HEK293T (cell line): ENCODE results near the gene DPY30.
A peak's percentile ranks its signal among the peaks of the same experiment; 100 is the strongest.

Source experiments
- CTCF ChIA-PET: fragments of 350-600 bp; formaldehyde crosslinking; extraction: SDS; loops from one replicate; lab custom pipeline; 2021; ENCODE audit warnings: antibody characterized with exemption, inconsistent platforms; lab: Yijun Ruan, JAX
- POLR2A ChIA-PET: fragments of 350-600 bp; formaldehyde crosslinking; extraction: SDS; loops from one replicate; lab custom pipeline; 2020; ENCODE audit warnings: antibody characterized with exemption, inconsistent platforms; lab: Yijun Ruan, JAX
- DNase-seq: peaks from one replicate; pipeline ENCODE4 v3.0.0; 2012; ENCODE audit warnings: mixed read lengths; ENCODE audit errors: extremely low spot score
- ARNT ChIP-seq: fragments of 450-650 bp; IDR thresholded peaks from 2 replicates; pipeline ENCODE4 v1.6.1; 2017; ENCODE audit warnings: mild to moderate bottlenecking
- BHLHE40 ChIP-seq: fragments of 450-650 bp; IDR thresholded peaks from 2 replicates; pipeline ENCODE4 v1.6.1; 2016; ENCODE audit warnings: mild to moderate bottlenecking, moderate library complexity, borderline replicate concordance
- CTBP1 ChIP-seq: fragments of 450-650 bp; IDR thresholded peaks from 2 replicates; pipeline ENCODE4 v1.6.1; 2016; ENCODE audit warnings: borderline replicate concordance
- ELF4 ChIP-seq: fragments of 450-650 bp; IDR thresholded peaks from 2 replicates; pipeline ENCODE4 v1.6.1; 2017; ENCODE audit warnings: antibody characterized with exemption
- FOXA1 ChIP-seq: fragments of 450-650 bp; IDR thresholded peaks from 2 replicates; pipeline ENCODE4 v1.6.1; 2016; ENCODE audit warnings: mild to moderate bottlenecking
- FOXK2 ChIP-seq: fragments of 450-650 bp; IDR thresholded peaks from 2 replicates; pipeline ENCODE4 v1.6.1; 2016; ENCODE audit warnings: mild to moderate bottlenecking
- FOXM1 ChIP-seq: fragments of 450-650 bp; IDR thresholded peaks from 2 replicates; pipeline ENCODE4 v1.6.1; 2017; ENCODE audit warnings: mild to moderate bottlenecking, borderline replicate concordance
- HDGF ChIP-seq: fragments of 450-650 bp; IDR thresholded peaks from 2 replicates; pipeline ENCODE4 v1.6.1; 2017; ENCODE audit warnings: antibody characterized with exemption, borderline replicate concordance
- L3MBTL2 ChIP-seq: fragments of 450-650 bp; conservative IDR thresholded peaks from 2 replicates; pipeline ENCODE4 v1.6.1; 2016; ENCODE audit warnings: mild to moderate bottlenecking
- LEF1 ChIP-seq: fragments of 450-650 bp; IDR thresholded peaks from 2 replicates; pipeline ENCODE4 v1.6.1; 2017; ENCODE audit warnings: mild to moderate bottlenecking, borderline replicate concordance
- NFRKB ChIP-seq: fragments of 450-650 bp; IDR thresholded peaks from 2 replicates; pipeline ENCODE4 v1.6.1; 2016; ENCODE audit warnings: mild to moderate bottlenecking, moderate library complexity
- SP1 ChIP-seq: fragments of 450-650 bp; IDR thresholded peaks from 2 replicates; pipeline ENCODE4 v1.6.1; 2017
- SUZ12 ChIP-seq: fragments of 450-650 bp; IDR thresholded peaks from 2 replicates; pipeline ENCODE4 v1.6.1; 2016; ENCODE audit warnings: mild to moderate bottlenecking
- TARDBP ChIP-seq: fragments of 450-650 bp; IDR thresholded peaks from 2 replicates; pipeline ENCODE4 v1.6.1; 2016
- ZNF384 ChIP-seq: fragments of 450-650 bp; IDR thresholded peaks from 2 replicates; pipeline ENCODE4 v1.6.1; 2016
- TF ChIP-seq, protein P1 (sequence below): fragments of 450-650 bp; IDR thresholded peaks from 2 replicates; pipeline ENCODE4 v1.6.1; 2016

DPY30 gene

GRCh38 chr2:32009516-32010256 lies 29.9 kb downstream of the DPY30 start:
- ChIA-PET CTCF (no interaction called here), POLR2A (interaction anchor here (0.9 to 2.8 kb wide), 4 partner anchors 30 to 156 kb away, joined by 3 to 16 read pairs (median 6); partner anchors contain the start of genes DPY30, SLC30A6 and SPAST)
- TF ChIP-seq HDGF, result no peak
- no peak for TF ChIP-seq ELF4
- no peak for TF ChIP-seq FOXA1
- TF ChIP-seq SUZ12, result no peak
- TF ChIP-seq ARNT, result no peak
- no peak for TF ChIP-seq CTBP1
- no peak for TF ChIP-seq TARDBP
- no peak for TF ChIP-seq FOXK2
- TF ChIP-seq SP1, result no peak
- no peak for TF ChIP-seq L3MBTL2
- peak; percentile 38 for DNase-seq

DNA sequence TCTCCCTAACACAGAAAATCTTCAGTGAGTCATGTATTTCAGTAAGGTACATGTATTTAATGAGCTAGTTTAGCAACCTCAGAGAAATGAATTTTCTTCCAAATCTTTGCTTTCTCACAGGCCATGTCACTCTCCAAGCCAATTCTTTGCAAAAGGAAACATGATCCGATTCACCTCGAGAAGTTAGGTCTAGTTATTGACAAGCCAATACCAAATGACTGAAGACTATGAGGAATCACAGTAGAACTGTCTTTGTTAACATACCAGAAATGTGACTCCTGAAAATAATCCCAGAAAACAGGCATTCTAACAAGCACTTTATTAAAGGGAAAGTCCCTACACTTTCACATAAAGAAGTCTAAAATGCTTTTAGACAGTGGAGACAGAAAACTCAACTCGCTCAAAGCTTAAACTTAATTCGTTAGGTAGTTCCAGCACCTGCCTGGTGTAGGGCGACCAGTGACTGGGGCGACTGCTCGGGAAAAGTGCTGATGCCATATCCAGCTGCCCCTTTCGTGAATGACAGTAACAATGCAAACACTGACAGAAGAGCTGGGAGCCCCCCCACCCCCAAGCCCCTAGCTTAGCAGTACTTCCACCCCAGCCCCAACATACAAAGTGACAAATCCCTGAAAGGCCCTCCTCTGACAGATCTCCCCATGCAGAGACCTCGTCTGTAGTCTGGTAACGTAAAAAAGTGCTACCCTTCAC lies 30.6 kb downstream of the DPY30 start:
- TF ChIP-seq, protein P1, sequence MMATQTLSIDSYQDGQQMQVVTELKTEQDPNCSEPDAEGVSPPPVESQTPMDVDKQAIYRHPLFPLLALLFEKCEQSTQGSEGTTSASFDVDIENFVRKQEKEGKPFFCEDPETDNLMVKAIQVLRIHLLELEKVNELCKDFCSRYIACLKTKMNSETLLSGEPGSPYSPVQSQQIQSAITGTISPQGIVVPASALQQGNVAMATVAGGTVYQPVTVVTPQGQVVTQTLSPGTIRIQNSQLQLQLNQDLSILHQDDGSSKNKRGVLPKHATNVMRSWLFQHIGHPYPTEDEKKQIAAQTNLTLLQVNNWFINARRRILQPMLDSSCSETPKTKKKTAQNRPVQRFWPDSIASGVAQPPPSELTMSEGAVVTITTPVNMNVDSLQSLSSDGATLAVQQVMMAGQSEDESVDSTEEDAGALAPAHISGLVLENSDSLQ, result peak; percentile 36; the same call in 1 of the 2 replicates
- TF ChIP-seq ELF4, result no peak
- CTCF ChIA-PET, result no interaction called here
- POLR2A ChIA-PET, result interaction anchor here (0.9 to 2.8 kb wide), 3 partner anchors 31 to 157 kb away, joined by 3 to 16 read pairs (median 9); partner anchors contain the start of genes DPY30, SLC30A6 and SPAST
- peak; percentile 10 for DNase-seq

GRCh38 chr2:32007121-32007391 lies 32.5 kb downstream of the DPY30 start:
- DNase-seq, result no peak
- ChIA-PET POLR2A (interaction anchor here (2.8 kb wide), 1 partner anchor 33 kb away, joined by 16 read pairs; the partner anchor contains the start of gene DPY30), CTCF (no interaction called here)

DNA sequence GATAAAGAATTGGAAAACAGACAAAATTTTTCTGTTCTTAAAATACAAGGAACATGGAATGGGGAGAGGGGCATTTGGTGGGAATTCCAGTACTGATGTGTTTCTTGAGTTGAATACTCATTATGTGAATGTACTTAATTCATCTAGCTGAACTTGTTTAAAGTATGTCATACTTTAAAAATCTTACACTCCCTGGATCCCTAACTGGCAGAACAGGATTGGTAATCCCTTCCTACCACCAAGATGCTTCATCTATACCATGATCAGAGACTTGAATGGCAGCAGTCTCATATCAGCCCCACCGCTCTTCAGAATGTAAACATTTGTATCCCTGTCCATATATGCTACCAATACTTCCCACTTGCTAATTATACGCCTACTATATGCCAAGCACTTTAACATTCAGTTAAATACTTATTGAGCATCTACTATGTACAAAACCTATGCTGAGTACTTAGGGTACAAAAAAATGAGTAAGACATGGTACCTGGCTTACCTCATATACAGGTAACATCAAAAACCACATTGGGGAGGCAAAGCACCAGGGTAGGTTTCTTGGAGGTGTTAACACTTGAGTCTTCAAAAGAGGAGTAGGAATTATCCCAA lies 34.1 kb downstream of the DPY30 start:
- ChIA-PET CTCF (no interaction called here), POLR2A (no interaction called here)
- TF ChIP-seq ZNF384, result no peak
- TF ChIP-seq LEF1, result no peak
- TF ChIP-seq, protein P1, result no peak
- no peak for TF ChIP-seq FOXK2
- no peak for TF ChIP-seq SP1
- TF ChIP-seq FOXM1, result no peak
- no peak for TF ChIP-seq FOXA1
- no peak for TF ChIP-seq BHLHE40
- no peak for TF ChIP-seq CTBP1
- TF ChIP-seq SUZ12, result no peak
- TF ChIP-seq L3MBTL2, result no peak
- no peak for TF ChIP-seq HDGF
- no peak for TF ChIP-seq ELF4
- no peak for TF ChIP-seq NFRKB
- TF ChIP-seq ARNT, result no peak
- no peak for DNase-seq

More at GRCh38 chr2:32007121-32007391, 32.5 kb downstream of the DPY30 start:
- TF ChIP-seq L3MBTL2, result no peak
- TF ChIP-seq, protein P1, result no peak

DNA sequence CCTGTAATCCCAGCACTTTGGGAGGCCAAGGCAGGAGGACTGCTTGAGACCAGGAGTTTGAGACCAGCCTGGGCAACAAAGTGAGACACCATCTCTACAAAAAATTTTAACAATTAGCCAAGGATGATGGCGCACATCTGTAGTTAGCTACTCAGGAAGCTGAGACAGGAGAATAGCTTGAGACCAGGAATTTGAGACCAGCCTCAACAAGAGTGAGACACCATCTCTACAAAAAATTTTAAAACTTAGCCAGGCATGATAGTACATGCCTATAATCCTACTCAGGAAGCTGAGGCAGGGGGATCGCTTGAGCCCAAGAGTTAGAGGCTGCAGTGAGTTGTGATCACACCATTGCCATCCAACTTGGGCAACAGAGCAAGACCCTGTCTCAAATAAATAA lies 35.8 kb downstream of the DPY30 start:
- TF ChIP-seq SUZ12 (no peak), HDGF (no peak)
- ChIA-PET POLR2A (no interaction called here), CTCF (no interaction called here)
- DNase-seq, result no peak

GRCh38 chr2:32002406-32002805 lies 37.2 kb downstream of the DPY30 start:
- TF ChIP-seq NFRKB (no peak), ARNT (no peak), FOXA1 (no peak), L3MBTL2 (no peak), HDGF (no peak), TARDBP (no peak), SP1 (no peak), FOXM1 (no peak), BHLHE40 (no peak), CTBP1 (no peak), SUZ12 (no peak), ELF4 (no peak), FOXK2 (no peak), ZNF384 (no peak)
- TF ChIP-seq, protein P1, result no peak
- ChIA-PET CTCF (no interaction called here), POLR2A (no interaction called here)
- DNase-seq, result no peak
